Sciatic nerve (tissue), 2 donors: ENCODE results near the gene SP2. TPM values are rescaled to one million over a fixed set of nuclear protein-coding genes. Genes with fewer than 3 reads are reported as not detected.

Experiments used
- ATAC-seq: fragments of 200-7000 bp; cut with Tn5 transposase; one replicate; pipeline ENCODE4 v1.9.1; 2020; ENCODE audit warnings: mild to moderate bottlenecking, moderate library complexity
- DNase-seq: peaks from one replicate; pipeline ENCODE4 v3.0.0-alpha.2; 2020; ENCODE audit warnings: low spot score
- intact Hi-C: fragments of 100-400 bp; cut with DNase I; formaldehyde crosslinking; loops from one replicate; pipeline ENCODE4 v1.14.2; 2022
- total RNA-seq: library from RNA; stranded (reverse); fragmentation: NEBNext Ultra II Directional; extraction: Animal tissue kit (Norgen Biotek cat#: 25700); gene quantifications from one replicate; pipeline ENCODE4 v1.2.1, GENCODE V29; 2021
- donor health status: DM: no; HTN: no; CAD: no.
- donor health status: DM: no; HTN: no; CAD: no.

Gene SP2
- total RNA-seq, 1 donor from 2014 or later = 24.2 TPM

- DNase-seq = no peak
- peak; percentile 7 for ATAC-seq
- intact Hi-C loops = no loop called here
These were observed 11.7 kb upstream of the SP2 start for GRCh38 chr17:47884427-47884740.

GRCh38 chr17:47884905-47885730 is 10.9 kb upstream of the SP2 start:
- no peak for DNase-seq
- intact Hi-C loops = loop anchor here (5.0 kb wide), 1 partner anchor 38 kb away; no protein-coding TSS in a partner anchor
- ATAC-seq = no peak

- DNase-seq = no peak
These were observed 7.7 kb upstream of the SP2 start for GRCh38 chr17:47888293-47888692.

GRCh38 chr17:47889734-47890529 is 6.1 kb upstream of the SP2 start:
- intact Hi-C loops = loop anchor here (5.0 kb wide), 1 partner anchor 43 kb away; no protein-coding TSS in a partner anchor
- ATAC-seq = peak; percentile 91
- DNase-seq = peak; percentile 94

More at GRCh38 chr17:47888293-47888692, 7.7 kb upstream of the SP2 start:
- intact Hi-C loops = loop anchor here (5.0 kb wide), 1 partner anchor 41 kb away; no protein-coding TSS in a partner anchor
- ATAC-seq = no peak

- ATAC-seq (no peak), DNase-seq (no peak)
- intact Hi-C loops = no loop called here
These were observed 4.4 kb upstream of the SP2 start for GRCh38 chr17:47891545-47892088.

- no peak for DNase-seq
- no peak for ATAC-seq
- intact Hi-C loops = loop anchor here (5.0 kb wide), 1 partner anchor 53 kb away; no protein-coding TSS in a partner anchor
These were observed 1.3 kb upstream of the SP2 start for GRCh38 chr17:47894498-47895346.

- intact Hi-C loops = loop anchor here (5.0 kb wide), 1 partner anchor 52 kb away; no protein-coding TSS in a partner anchor
- ATAC-seq = peak; percentile 12
- DNase-seq = no peak
These were observed 635 bp upstream of the SP2 start for GRCh38 chr17:47895347-47895855.

GRCh38 chr17:47896672-47897490 is 845 bp downstream of the SP2 start:
- no peak for DNase-seq
- intact Hi-C loops = loop anchor here (5.0 kb wide), 1 partner anchor 50 kb away; no protein-coding TSS in a partner anchor
- ATAC-seq = no peak

- no peak for ATAC-seq
- no peak for DNase-seq
- intact Hi-C loops = loop anchor here (5.0 kb wide), 1 partner anchor 50 kb away; no protein-coding TSS in a partner anchor
These were observed 1.5 kb downstream of the SP2 start for GRCh38 chr17:47897561-47897960.

GRCh38 chr17:47898241-47898640 is 2.2 kb downstream of the SP2 start:
- DNase-seq = no peak
- intact Hi-C loops = loop anchor here (5.0 kb wide), 1 partner anchor 49 kb away; no protein-coding TSS in a partner anchor
- no peak for ATAC-seq

GRCh38 chr17:47899643-47900042 is 3.6 kb downstream of the SP2 start:
- intact Hi-C loops = loop anchor here (5.0 kb wide), 1 partner anchor 48 kb away; no protein-coding TSS in a partner anchor
- DNase-seq = no peak
- ATAC-seq = no peak

GRCh38 chr17:47901423-47901822 is 5.4 kb downstream of the SP2 start:
- DNase-seq (no peak), ATAC-seq (no peak)
- intact Hi-C loops = no loop called here

- intact Hi-C loops = no loop called here
- ATAC-seq = no peak
- DNase-seq = no peak
These were observed 6.2 kb downstream of the SP2 start for GRCh38 chr17:47902039-47902744.

GRCh38 chr17:47905221-47905733 is 9.2 kb downstream of the SP2 start:
- intact Hi-C loops = no loop called here
- ATAC-seq (peak; percentile 87), DNase-seq (peak; percentile 85)

GRCh38 chr17:47906443-47906842 is 10.4 kb downstream of the SP2 start:
- DNase-seq (no peak), ATAC-seq (no peak)
- intact Hi-C loops = no loop called here

- ATAC-seq = no peak
- intact Hi-C loops = no loop called here
- DNase-seq = no peak
These were observed 12.0 kb downstream of the SP2 start for GRCh38 chr17:47907932-47908562.
